ENCODE data around the gene SVIL. TPM values are rescaled to one million over a fixed set of nuclear protein-coding genes. Genes with fewer than 3 reads are reported as not detected.
"Not testable (repeated sequence)": the region's sequence is repeated elsewhere in the genome, so short reads cannot be mapped to it uniquely, and the experiment has no call there.

Gene SVIL
- total RNA-seq, 1 donor from 2014 or later: 302 TPM

- DNase-seq (no peak), ATAC-seq (no peak)
- intact Hi-C loops (cut with micrococcal nuclease): no loop called here
Observed at GRCh38 chr10:29533696-29534285, 101.0 kb downstream of the SVIL start.

GRCh38 chr10:29533046-29533445 lies 101.7 kb downstream of the SVIL start:
- intact Hi-C loops (cut with micrococcal nuclease): no loop called here
- ATAC-seq (no peak), DNase-seq (no peak)

DNA sequence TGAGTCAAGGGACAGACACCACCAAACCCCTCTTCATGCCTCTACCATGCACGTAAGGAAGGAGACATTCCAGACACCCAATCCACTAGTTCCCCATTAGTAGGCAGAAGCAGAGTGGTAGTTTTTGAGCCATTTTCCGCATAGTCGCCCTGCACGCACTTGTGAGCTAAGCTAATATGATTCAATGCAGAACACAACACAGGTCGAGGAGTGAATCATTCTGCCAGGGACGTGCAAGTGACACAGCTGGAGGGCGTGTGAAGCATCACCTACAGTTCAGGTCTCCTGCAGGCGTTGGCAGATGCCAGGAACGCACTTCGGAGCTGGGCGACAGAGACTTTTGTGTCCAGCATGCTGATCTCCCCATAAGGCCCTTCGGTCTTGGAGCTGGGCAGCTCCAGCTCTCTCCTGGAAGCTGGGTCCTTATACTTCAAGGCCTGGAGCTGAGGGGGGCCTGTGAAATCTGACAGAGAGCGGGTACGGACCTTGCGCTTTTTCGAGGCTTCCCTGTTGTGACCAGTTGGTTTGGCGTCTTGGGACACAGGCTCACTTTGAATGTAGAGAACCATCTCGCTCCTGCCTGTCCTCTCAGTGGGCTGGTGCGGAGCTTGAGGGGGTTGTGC lies 102.4 kb downstream of the SVIL start:
- intact Hi-C loops (cut with micrococcal nuclease): no loop called here
- ATAC-seq: no peak
- no peak for DNase-seq

DNA sequence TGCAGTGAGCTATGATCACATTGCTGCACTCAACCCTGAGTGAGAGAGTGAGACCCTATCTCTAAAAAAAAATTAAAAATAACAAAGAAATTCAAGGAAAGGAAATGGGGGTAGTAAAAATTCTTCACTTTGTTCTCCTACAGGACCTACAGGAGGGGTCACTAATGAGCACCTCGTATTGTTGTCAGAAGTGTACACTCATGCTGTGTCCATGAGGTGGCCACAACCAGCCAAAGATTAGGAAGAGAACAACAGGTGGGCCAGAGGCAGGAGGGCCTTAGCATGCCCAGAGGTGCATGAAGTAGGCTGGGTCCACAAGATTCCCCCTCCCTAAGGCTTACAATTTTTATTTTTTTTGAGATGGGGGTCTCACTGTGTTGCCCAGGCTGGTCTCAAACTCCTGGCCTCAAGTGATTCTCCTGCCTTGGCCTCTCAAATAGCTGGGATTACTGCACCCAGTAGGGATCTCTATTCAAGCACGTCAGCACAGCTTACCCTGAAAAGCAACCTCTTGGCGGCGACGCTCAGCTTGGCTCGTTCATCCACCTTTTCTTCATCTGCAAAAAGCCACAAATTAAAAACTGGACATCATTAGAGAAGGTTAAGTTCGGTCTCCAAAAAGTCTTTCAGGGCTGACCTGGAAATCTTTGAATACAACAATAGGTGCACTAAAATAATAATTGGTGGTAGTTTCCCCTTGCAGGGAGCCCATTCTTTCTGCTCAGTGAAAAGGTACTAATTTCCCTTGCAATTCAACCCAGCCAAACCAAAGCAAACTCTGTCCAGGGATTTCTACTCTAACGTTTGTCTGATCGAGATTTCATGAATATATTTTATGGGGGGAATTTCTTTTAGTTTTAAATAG lies 104.4 kb downstream of the SVIL start:
- DNase-seq (no peak), ATAC-seq (no peak)
- intact Hi-C loops (cut with micrococcal nuclease): no loop called here

- intact Hi-C loops (cut with micrococcal nuclease): no loop called here
- ATAC-seq (no peak), DNase-seq (no peak)
Observed at GRCh38 chr10:29529146-29529545, 105.6 kb downstream of the SVIL start.

DNA sequence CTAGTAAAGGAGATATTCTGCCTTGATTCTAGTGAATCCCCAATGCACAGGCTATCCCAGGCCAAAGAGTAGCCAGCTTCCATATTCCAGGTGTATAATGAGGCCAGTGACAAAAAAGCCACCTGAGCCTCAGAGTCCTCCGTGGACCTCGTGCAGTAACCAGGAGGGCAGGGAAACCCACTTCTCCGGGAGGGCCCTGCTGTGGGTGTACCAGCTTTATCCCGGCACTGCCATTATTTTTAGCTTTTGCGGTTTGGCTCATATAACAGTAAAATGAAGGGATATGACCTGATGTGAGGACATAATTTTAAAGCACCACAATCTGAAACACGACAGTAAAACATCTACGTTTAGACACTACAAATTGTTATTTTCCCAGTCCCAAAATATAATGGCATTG lies 109.0 kb downstream of the SVIL start:
- ATAC-seq (peak; percentile 17), DNase-seq (no peak)
- intact Hi-C loops (cut with micrococcal nuclease): no loop called here

DNA sequence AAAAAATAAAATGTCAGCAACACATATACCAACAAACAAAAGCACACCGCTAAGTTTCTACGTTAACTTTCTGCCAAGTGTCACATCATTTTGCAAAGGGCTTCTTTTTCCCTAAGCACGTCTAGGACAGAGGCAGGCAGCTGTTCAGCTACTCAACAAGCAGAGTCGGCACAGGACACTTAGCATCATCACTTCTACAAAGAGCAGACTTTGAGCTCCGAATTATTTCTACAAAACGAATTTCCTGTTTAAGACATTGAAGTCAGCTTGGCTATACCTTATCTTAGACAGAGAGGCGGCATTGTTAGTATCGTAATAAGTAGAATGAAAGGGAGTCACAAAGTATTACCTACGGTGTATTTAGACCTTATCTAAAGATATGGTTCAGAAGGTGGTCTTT lies 110.1 kb downstream of the SVIL start:
- intact Hi-C loops (cut with micrococcal nuclease): no loop called here
- DNase-seq (no peak), ATAC-seq (no peak)

DNA sequence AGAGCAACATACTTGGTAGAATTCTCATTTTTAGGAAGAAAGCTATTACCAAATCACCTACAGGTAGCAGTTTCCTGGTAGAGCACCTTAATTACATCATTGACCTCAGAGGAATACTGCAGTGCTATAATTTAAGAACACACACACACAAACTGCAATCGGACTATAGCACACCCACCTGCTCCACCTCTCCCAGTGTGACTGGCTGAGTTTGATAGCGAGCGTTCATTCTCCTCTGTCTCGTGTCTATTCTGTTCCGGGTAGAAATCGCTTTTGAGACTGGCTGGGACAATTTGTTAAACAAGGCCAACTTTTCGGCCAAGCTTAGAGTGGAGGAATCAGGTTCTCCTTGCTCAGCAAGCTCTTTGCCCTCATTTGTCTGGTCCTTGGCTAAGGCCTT lies 110.5 kb downstream of the SVIL start:
- intact Hi-C loops (cut with micrococcal nuclease): no loop called here
- ATAC-seq: no peak
- DNase-seq: no peak

DNA sequence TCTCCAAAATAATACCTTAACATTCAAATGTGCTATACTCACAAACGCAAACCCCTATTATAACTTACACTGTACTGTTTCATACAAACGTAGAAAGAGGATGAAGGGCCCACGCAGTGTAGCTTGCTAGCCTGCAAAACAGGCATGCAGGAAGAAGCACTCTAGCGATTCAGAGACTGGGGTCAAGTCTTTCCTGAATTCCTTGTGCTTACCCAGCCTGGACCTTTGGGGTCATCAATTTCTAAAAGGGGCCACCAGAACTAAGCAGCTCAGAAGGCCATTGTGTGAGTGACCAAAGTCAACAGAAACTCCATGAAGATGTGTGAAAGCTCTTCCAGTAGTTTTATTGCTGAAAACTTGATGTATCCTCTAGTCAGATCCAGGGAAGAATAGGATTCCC lies 111.9 kb downstream of the SVIL start:
- intact Hi-C loops (cut with micrococcal nuclease): no loop called here
- DNase-seq: no peak
- ATAC-seq: no peak

- ATAC-seq (no peak), DNase-seq (no peak)
- intact Hi-C loops (cut with micrococcal nuclease): no loop called here
Observed at GRCh38 chr10:29522061-29522855, 112.5 kb downstream of the SVIL start.

DNA sequence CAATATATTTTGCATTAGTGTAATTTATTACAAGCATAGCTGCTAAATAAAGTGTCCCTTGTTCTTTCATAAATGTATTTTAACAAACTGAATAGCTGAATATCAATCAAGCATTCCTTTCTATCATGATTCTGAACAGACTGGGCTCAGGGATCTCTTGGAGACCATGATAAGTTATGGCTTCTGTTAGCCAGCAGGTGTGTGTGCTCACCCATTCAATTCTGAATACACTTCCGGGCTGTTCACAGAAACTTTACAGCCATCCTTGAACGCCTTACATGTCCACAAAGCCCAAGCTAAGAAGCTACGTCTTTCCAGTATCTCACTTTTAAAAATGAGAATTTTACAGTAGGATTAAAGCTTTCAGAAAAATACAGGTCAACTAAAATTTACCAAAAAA lies 115.1 kb downstream of the SVIL start:
- intact Hi-C loops (cut with micrococcal nuclease): no loop called here
- no peak for ATAC-seq
- no peak for DNase-seq

- intact Hi-C loops (cut with micrococcal nuclease): no loop called here
- DNase-seq: no peak
- peak; percentile 36 for ATAC-seq
Observed at GRCh38 chr10:29517352-29517923, 117.3 kb downstream of the SVIL start.

DNA sequence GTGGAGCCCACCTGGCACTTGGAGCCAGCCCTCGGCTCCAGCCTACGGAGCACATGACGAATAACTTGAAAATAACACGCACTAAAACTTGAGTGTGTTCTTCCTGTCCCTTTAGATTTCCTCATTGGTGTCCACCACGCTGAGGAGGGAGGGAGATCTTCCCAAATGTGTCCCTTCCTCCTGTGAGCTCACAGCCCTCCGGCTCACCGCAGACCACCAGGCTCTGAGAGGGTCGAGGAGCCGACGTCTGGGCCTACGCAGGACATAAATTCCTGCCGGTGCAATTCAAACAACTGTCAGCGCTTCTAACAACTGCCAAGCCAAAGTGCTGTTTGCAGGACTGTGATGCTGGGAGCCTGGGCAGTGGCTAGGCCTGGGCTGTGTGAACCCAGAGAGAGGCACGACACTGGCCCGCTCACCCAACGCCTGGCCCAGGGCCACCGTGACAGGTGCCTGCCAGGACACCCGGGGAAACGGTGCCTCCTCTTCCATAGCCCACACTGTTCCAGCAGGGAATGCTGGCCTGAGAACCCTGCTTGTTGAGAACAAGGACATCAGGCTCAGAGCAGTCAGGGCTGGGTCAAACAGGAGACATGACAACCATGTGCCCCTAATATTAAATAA lies 118.3 kb downstream of the SVIL start:
- ATAC-seq (peak; percentile 91), DNase-seq (peak; percentile 92)
- intact Hi-C loops (cut with micrococcal nuclease): not testable (repeated sequence)

- peak; percentile 9 for ATAC-seq
- DNase-seq; intact Hi-C loops (cut with micrococcal nuclease): not testable (repeated sequence)
Observed at GRCh38 chr10:29515879-29516278, 118.9 kb downstream of the SVIL start.

DNA sequence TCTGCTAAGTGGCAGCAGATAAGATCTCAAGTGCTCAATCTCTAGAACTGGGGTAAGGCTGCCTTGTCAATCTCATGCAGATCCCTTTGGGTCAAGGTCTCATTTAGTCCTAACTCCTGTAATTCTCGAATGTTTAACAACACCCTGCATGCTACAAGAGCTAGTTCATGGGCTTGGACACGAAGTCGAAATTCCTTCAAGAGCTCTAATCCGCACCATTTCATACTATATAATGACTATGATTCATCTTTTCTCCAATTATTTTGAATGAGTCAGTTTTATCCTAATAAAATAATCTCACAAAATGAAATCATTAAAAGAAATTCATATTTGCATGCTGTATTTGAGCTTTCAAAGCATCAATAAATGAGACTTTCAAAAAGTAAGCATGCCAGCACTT lies 119.7 kb downstream of the SVIL start:
- intact Hi-C loops (cut with micrococcal nuclease); DNase-seq; ATAC-seq: not testable (repeated sequence)

- no peak for ATAC-seq
- intact Hi-C loops (cut with micrococcal nuclease): no loop called here
- no peak for DNase-seq
Observed at GRCh38 chr10:29514306-29514705, 120.5 kb downstream of the SVIL start.

DNA sequence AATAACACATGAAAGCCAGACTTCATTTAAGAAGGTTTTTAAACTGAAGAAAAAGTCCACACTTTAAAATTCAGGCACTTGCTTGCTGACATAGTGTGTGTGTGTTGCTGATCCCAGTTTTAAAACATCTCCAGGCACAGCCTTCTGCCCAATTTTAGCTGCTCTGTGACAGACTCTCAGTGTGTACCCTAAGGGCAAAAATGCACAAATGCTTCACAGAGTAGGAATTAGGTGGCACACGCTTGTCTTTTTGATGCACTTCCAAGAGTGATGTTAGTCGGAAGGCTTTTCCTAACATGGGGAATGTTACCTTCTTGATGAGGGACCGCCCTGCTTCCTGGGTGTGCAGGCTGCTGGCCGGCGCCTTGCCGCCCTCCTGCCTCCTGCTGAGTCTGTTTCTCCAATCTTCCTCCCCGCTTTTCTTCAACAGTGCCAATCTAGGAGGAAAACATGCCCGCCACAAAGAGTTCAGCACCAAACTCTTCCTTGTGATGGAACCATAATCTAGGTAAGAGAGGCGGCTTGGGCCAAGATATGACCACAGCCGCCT lies 122.3 kb downstream of the SVIL start:
- ATAC-seq (peak; percentile 2), DNase-seq (no peak)
- intact Hi-C loops (cut with micrococcal nuclease): no loop called here

DNA sequence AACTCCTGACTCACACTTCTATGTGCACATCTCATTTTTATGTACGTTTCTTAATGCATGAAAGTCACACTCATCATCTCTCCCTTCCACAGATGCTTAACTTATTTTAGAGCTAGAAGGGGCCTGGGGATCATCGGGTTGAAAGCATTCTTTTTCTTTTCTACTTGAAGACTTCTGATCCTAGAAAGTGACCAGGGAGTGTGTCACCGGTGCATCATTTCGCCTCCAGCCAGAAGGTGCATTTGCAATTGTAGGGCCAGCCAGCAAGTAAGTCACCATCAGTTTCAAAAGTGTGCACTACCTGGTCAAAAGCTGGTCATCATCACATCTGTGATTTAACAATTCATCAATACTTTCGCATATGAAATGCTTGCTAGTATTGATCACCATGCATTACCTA lies 123.0 kb downstream of the SVIL start:
- DNase-seq; ATAC-seq; intact Hi-C loops (cut with micrococcal nuclease): not testable (repeated sequence)

Measured in left ventricle myocardium superior (tissue), 1 donor.